H1 (cell line): ENCODE data around the gene SFTPB.

Experiments used
- CBX5 ChIP-seq: fragments of 300-800, 300-1000 bp; sonication (generic); IDR thresholded peaks from 2 replicates; pipeline ENCODE4 v1.7.1; 2016; ENCODE audit warnings: antibody characterized with exemption, low read length, low read depth
- EP300 ChIP-seq, 2 experiments: IDR thresholded peaks; 1 replicate in 1 of 2; 2 replicates in 1 of 2; pipeline ENCODE4 v1.6.1; 2011 to 2012; ENCODE audit warnings: low read depth in 2 of 2, low read length in 2 of 2, mild to moderate bottlenecking in 2 of 2, borderline replicate concordance in 1 of 2, inconsistent platforms in 1 of 2, moderate library complexity in 1 of 2
- KDM4A ChIP-seq: IDR thresholded peaks from one replicate; pipeline ENCODE4 v1.7.1; 2012; ENCODE audit warnings: low read depth, mild to moderate bottlenecking, moderate library complexity, low read length, inconsistent platforms; ENCODE audit not compliant: severe bottlenecking
- POLR2A ChIP-seq, 2 experiments: IDR thresholded peaks; 1 replicate in 1 of 2; 2 replicates in 1 of 2; pipeline ENCODE4 v1.6.1; 2011; ENCODE audit warnings: low read depth in 2 of 2, low read length in 2 of 2, mild to moderate bottlenecking in 2 of 2; ENCODE audit errors: control extremely low read depth in 1 of 2
- SIN3A ChIP-seq, 2 experiments: IDR thresholded peaks in 1 of 2; conservative IDR thresholded peaks in 1 of 2; 2 replicates each; pipeline ENCODE4 v1.6.1; 2011 to 2012; ENCODE audit warnings: low read length in 2 of 2, improper control_type of control experiment in 1 of 2, low read depth in 1 of 2, mild to moderate bottlenecking in 1 of 2
- SP1 ChIP-seq: IDR thresholded peaks from 2 replicates; pipeline ENCODE4 v1.6.1; 2011; ENCODE audit warnings: low read depth, low read length
- TAF1 ChIP-seq: IDR thresholded peaks from 2 replicates; pipeline ENCODE4 v1.6.1; 2011; ENCODE audit warnings: mild to moderate bottlenecking, low read depth, low read length
- YY1 ChIP-seq: IDR thresholded peaks from 2 replicates; pipeline ENCODE4 v1.6.1; 2011; ENCODE audit warnings: low read depth, mild to moderate bottlenecking, low read length
- TF ChIP-seq, protein P1 (sequence below): IDR thresholded peaks from 2 replicates; pipeline ENCODE4 v1.6.1; 2011; ENCODE audit warnings: low read length, improper control_type of control experiment
- TF ChIP-seq, protein P2 (sequence below), 3 experiments: IDR thresholded peaks; 1 replicate in 2 of 3; 2 replicates in 1 of 3; pipeline versions ENCODE4 v1.5.1 to v1.6.1; 2011; ENCODE audit warnings: low read length in 3 of 3, mild to moderate bottlenecking in 3 of 3, inconsistent platforms in 2 of 3, low read depth in 1 of 3, moderate library complexity in 1 of 3; ENCODE audit not compliant: insufficient read depth in 1 of 3; ENCODE audit errors: control extremely low read depth in 1 of 3
- TF ChIP-seq, protein P3 (sequence below): IDR thresholded peaks from 2 replicates; pipeline ENCODE4 v1.6.1; 2012; ENCODE audit warnings: inconsistent platforms

DNA sequence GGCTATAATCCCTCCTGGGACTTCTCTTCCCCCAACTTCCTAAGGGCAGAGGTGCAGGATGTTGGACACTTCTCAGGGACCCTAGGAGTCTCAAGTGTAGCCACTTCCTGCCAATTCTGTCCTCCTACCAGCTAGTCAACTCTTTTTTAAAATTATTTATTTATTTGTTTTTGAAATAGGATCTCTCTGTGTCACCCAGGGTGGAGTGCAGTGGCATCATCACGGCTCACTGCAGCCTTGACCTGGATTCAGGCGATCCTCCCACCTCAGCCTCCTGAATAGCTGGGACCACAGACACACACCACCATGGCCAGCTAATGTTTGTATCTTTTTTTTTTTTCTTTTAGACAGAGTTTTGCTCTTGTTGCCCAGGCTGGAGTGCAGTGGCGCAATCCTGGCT is 11.5 kb downstream of the SFTPB start:
- TF ChIP-seq, protein P1, sequence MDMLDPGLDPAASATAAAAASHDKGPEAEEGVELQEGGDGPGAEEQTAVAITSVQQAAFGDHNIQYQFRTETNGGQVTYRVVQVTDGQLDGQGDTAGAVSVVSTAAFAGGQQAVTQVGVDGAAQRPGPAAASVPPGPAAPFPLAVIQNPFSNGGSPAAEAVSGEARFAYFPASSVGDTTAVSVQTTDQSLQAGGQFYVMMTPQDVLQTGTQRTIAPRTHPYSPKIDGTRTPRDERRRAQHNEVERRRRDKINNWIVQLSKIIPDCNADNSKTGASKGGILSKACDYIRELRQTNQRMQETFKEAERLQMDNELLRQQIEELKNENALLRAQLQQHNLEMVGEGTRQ = no peak
- no peak for TF ChIP-seq EP300 (IDR thresholded peaks at IDR 0.05; ENCODE audit: borderline replicate concordance in 1 of 2, low read depth in 2 of 2, low read length in 2 of 2)
- TF ChIP-seq, protein P2, sequence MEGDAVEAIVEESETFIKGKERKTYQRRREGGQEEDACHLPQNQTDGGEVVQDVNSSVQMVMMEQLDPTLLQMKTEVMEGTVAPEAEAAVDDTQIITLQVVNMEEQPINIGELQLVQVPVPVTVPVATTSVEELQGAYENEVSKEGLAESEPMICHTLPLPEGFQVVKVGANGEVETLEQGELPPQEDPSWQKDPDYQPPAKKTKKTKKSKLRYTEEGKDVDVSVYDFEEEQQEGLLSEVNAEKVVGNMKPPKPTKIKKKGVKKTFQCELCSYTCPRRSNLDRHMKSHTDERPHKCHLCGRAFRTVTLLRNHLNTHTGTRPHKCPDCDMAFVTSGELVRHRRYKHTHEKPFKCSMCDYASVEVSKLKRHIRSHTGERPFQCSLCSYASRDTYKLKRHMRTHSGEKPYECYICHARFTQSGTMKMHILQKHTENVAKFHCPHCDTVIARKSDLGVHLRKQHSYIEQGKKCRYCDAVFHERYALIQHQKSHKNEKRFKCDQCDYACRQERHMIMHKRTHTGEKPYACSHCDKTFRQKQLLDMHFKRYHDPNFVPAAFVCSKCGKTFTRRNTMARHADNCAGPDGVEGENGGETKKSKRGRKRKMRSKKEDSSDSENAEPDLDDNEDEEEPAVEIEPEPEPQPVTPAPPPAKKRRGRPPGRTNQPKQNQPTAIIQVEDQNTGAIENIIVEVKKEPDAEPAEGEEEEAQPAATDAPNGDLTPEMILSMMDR (IDR thresholded peaks at IDR 0.05; ENCODE audit: control extremely low read depth in 1 of 3, insufficient read depth in 1 of 3, low read depth in 1 of 3, low read length in 3 of 3) = no peak
- TF ChIP-seq TAF1 = no peak
- TF ChIP-seq, protein P3, sequence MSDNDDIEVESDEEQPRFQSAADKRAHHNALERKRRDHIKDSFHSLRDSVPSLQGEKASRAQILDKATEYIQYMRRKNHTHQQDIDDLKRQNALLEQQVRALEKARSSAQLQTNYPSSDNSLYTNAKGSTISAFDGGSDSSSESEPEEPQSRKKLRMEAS = no peak
- TF ChIP-seq YY1 = no peak
- TF ChIP-seq SIN3A (conservative IDR thresholded peaks at IDR 0.05 in 1 of 2, IDR thresholded peaks at IDR 0.05 in 1 of 2; ENCODE audit: low read depth in 1 of 2, low read length in 2 of 2) = no peak
- TF ChIP-seq CBX5 = no peak
- TF ChIP-seq SP1 = no peak
- TF ChIP-seq KDM4A = no peak
- TF ChIP-seq POLR2A (IDR thresholded peaks at IDR 0.05; ENCODE audit: control extremely low read depth in 1 of 2, low read depth in 2 of 2, low read length in 2 of 2) = no peak
